ENCODE measurements around the gene ADORA1. TPM values are rescaled to one million over a fixed set of nuclear protein-coding genes. Genes with fewer than 3 reads are reported as not detected.

The ADORA1 gene
- total RNA-seq, 2 experiments from 2014 or later = not detected

DNA sequence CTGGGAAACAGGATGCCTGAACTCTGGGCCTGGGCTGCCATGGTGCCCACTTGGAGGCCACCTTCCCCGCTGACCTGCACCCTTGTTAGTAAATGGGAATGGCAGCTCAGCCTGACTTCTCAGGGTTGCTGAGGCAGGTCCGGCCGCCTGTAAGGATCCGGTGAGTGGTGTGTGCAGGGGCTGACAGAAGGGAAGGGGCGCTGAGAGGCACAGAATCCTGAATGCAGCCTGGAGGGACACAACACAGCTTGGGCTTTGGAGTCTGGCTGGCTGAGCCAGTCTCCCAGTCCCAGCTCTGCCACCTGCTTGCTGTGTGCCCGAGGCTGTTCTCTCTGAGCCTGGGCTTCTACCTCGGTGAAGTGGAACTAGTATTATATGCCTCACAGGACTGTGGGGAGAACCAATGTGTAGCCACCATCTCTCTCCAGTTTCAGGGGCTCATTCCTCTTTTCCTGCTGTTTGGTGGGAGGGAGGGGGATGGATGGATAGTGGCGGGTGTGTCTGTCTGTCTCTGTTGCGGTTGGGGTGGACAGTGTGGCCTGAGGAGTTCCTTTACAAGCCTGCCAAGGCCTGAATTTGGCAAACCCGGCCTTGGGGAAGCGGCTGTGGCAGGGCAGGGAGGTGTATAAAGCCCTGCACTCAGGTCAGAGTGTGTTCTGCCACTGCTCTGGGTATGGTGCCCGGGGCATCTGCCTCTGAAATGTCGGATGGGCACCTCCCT is 18.0 kb downstream of the ADORA1 start:
- TF ChIP-seq, protein P1, sequence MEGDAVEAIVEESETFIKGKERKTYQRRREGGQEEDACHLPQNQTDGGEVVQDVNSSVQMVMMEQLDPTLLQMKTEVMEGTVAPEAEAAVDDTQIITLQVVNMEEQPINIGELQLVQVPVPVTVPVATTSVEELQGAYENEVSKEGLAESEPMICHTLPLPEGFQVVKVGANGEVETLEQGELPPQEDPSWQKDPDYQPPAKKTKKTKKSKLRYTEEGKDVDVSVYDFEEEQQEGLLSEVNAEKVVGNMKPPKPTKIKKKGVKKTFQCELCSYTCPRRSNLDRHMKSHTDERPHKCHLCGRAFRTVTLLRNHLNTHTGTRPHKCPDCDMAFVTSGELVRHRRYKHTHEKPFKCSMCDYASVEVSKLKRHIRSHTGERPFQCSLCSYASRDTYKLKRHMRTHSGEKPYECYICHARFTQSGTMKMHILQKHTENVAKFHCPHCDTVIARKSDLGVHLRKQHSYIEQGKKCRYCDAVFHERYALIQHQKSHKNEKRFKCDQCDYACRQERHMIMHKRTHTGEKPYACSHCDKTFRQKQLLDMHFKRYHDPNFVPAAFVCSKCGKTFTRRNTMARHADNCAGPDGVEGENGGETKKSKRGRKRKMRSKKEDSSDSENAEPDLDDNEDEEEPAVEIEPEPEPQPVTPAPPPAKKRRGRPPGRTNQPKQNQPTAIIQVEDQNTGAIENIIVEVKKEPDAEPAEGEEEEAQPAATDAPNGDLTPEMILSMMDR (IDR thresholded peaks at IDR 0.05) = no peak
- Mint-ChIP-seq H3K36me3 (ENCODE audit: low read depth) (no peaks in the 10 kb centered on the region), H3K27ac (no peak overlapping the region), H3K27me3 (no peaks in the 10 kb centered on the region), H3K4me1 (ENCODE audit: low read depth) (no peaks in the 10 kb centered on the region), H3K4me3 (no peak overlapping the region), H3K9me3 (no peaks in the 10 kb centered on the region)
- DNase-seq (no peak), ATAC-seq (no peak)
- CTCF ChIA-PET = no interaction called here
- POLR2A ChIA-PET = no interaction called here
- intact Hi-C loops (cut with micrococcal nuclease) = no loop called here

DNA sequence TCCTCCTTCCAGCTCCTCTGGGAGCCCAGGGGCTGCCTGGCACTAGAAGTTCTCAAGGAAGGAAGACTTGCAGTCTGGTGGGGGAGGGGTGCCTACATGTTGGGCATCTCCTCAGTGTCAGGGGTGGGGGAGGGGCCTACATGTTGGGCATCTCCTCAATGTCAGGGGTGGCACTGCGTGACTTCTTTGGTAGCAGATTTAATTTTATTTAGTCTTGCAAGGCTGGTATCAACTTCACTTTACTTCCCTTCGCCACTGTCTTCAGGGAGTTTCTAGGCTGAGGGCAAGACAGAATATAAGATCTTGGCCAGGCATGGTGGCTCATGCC is 18.5 kb downstream of the ADORA1 start:
- no peaks in the 10 kb centered on the region for H3K36me3 Mint-ChIP-seq (ENCODE audit: low read depth)
- H3K27ac Mint-ChIP-seq = no peak overlapping the region
- H3K27me3 Mint-ChIP-seq = no peaks in the 10 kb centered on the region
- ChIA-PET CTCF (no interaction called here), POLR2A (no interaction called here)
- no peak for DNase-seq
- no peak for ATAC-seq
- no peak overlapping the region for H3K4me3 Mint-ChIP-seq
- no peaks in the 10 kb centered on the region for H3K9me3 Mint-ChIP-seq
- intact Hi-C loops (cut with micrococcal nuclease) = no loop called here
- TF ChIP-seq, protein P1 (IDR thresholded peaks at IDR 0.05) = no peak
- H3K4me1 Mint-ChIP-seq (ENCODE audit: low read depth) = no peaks in the 10 kb centered on the region

DNA sequence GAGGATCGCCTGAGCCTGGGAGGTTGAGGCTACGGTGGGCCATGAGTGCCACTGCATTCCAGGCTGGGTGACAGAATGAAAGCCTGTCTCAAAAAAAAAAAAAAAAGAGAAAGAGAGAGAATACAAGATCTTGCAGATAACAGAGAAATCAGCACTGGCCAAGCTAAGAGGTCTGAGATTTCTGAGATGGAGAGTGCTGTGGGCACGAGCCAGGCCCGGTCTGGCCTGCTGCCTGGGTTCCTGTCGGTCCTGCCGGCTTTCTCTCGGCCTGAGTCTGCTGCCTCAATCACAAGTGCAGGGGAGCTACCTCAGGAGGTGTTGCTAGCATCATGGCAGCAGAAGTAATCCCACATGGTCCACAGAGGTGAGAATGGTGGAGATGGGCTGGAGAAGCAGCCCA is 19.0 kb downstream of the ADORA1 start:
- no peak overlapping the region for H3K4me3 Mint-ChIP-seq
- H3K4me1 Mint-ChIP-seq (ENCODE audit: low read depth) = no peaks in the 10 kb centered on the region
- H3K27ac Mint-ChIP-seq = no peak overlapping the region
- CTCF ChIA-PET = interaction anchor here (1.3 kb wide), 1 partner anchor 25 kb away, joined by 3 read pairs; no protein-coding TSS in a partner anchor
- intact Hi-C loops (cut with micrococcal nuclease) = no loop called here
- DNase-seq (no peak), ATAC-seq (no peak)
- H3K27me3 Mint-ChIP-seq = no peaks in the 10 kb centered on the region
- no peaks in the 10 kb centered on the region for H3K9me3 Mint-ChIP-seq
- TF ChIP-seq, protein P1 (IDR thresholded peaks at IDR 0.05) = no peak
- POLR2A ChIA-PET = no interaction called here
- H3K36me3 Mint-ChIP-seq (ENCODE audit: low read depth) = no peaks in the 10 kb centered on the region

DNA sequence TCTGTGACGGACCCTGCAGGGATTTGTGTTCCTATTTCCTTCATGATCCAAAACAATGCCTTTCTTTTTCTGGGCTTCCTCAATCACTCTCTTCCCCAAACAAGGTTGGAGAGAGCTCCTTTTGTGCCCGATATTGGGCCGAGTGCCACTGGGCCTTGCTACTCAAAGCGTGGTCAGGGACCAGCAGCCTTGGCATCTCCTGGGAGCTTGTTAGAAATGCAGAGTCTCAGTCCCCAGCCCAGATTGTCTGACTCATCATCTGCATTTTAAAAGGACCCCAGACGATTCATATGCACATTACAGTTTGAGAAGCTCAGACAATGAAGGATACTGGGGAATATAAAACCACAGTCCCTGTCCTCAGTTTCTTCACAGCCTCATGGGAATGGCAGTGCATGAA is 19.9 kb downstream of the ADORA1 start:
- no peak overlapping the region for H3K4me3 Mint-ChIP-seq
- H3K9me3 Mint-ChIP-seq = no peaks in the 10 kb centered on the region
- no peak for ATAC-seq
- intact Hi-C loops (cut with micrococcal nuclease) = no loop called here
- CTCF ChIA-PET = interaction anchor here (0.7 to 2.5 kb wide), 6 partner anchors 15 to 108 kb away, joined by 3 to 11 read pairs (median 4); no protein-coding TSS in a partner anchor
- TF ChIP-seq, protein P1 (IDR thresholded peaks at IDR 0.05) = no peak
- no peak for DNase-seq
- POLR2A ChIA-PET = no interaction called here
- no peak overlapping the region for H3K27ac Mint-ChIP-seq
- no peaks in the 10 kb centered on the region for H3K36me3 Mint-ChIP-seq (ENCODE audit: low read depth)
- H3K4me1 Mint-ChIP-seq (ENCODE audit: low read depth) = no peaks in the 10 kb centered on the region
- H3K27me3 Mint-ChIP-seq = no peaks in the 10 kb centered on the region

DNA sequence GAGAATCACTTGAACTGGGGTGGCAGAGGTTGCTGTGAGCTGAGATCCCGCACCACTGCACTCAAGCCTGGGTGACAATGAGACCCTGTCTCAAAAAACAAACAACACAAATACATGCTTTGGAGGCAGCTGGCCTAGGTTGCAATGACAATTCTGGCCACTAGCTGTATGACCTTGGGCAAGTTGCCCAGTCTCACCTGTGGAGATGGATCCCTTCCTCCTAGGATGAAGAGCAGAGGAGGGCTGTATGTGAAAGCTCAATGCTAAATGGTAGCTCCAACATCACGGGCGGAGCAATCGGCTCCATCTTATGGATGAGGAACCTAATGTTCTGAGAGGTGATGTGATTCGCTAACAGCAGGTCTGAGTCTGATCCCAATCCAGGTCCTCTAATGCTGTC is 20.6 kb downstream of the ADORA1 start:
- intact Hi-C loops (cut with micrococcal nuclease) = no loop called here
- H3K27ac Mint-ChIP-seq = no peak overlapping the region
- ATAC-seq = no peak
- ChIA-PET CTCF (interaction anchor here (1.2 to 2.5 kb wide), 6 partner anchors 14 to 108 kb away, joined by 3 to 11 read pairs (median 4); no protein-coding TSS in a partner anchor), POLR2A (no interaction called here)
- H3K4me1 Mint-ChIP-seq (ENCODE audit: low read depth) = no peaks in the 10 kb centered on the region
- no peak overlapping the region for H3K4me3 Mint-ChIP-seq
- DNase-seq = no peak
- TF ChIP-seq, protein P1 (IDR thresholded peaks at IDR 0.05) = peak; percentile 55
- H3K36me3 Mint-ChIP-seq (ENCODE audit: low read depth) = no peaks in the 10 kb centered on the region
- H3K9me3 Mint-ChIP-seq = no peaks in the 10 kb centered on the region
- no peaks in the 10 kb centered on the region for H3K27me3 Mint-ChIP-seq

All from activated CD8-positive, alpha-beta T cell treated with anti-CD3 and anti-CD28 coated beads for 36 hours (primary cell).